Fibroblast of the aortic adventitia (primary cell): ENCODE measurements around the gene EHF. TPM values are rescaled to one million over a fixed set of nuclear protein-coding genes. Genes with fewer than 3 reads are reported as not detected.
"Not testable (repeated sequence)": the region's sequence is repeated elsewhere in the genome, so short reads cannot be mapped to it uniquely, and the experiment has no call there.

Source experiments
- DNase-seq: peaks from one replicate; pipeline ENCODE4 v3.0.0-alpha.2; 2010; ENCODE audit warnings: low read depth
- H3K4me3 ChIP-seq: 2 replicates; pipeline ENCODE4 v1.5.1; 2011; ENCODE audit warnings: low read depth, mild to moderate bottlenecking, control low read depth, low read length, moderate library complexity
- total RNA-seq: library from RNA; depleted of rRNA; stranded (reverse); fragments of >200 nt; gene quantifications from 2 replicates; pipeline ENCODE4 v1.2.3, GENCODE V29; 2012; ENCODE audit warnings: low replicate concordance
- TF ChIP-seq, protein P1 (sequence below): IDR thresholded peaks from 2 replicates; pipeline ENCODE4 v1.5.1; 2011; ENCODE audit warnings: mild to moderate bottlenecking, low read length, control low read depth, inconsistent platforms; ENCODE audit not compliant: insufficient read depth

Gene EHF
- total RNA-seq, 1 donor = 0.18 TPM

GRCh38 chr11:34680206-34680605 is 59.3 kb downstream of the EHF start:
- TF ChIP-seq, protein P1, sequence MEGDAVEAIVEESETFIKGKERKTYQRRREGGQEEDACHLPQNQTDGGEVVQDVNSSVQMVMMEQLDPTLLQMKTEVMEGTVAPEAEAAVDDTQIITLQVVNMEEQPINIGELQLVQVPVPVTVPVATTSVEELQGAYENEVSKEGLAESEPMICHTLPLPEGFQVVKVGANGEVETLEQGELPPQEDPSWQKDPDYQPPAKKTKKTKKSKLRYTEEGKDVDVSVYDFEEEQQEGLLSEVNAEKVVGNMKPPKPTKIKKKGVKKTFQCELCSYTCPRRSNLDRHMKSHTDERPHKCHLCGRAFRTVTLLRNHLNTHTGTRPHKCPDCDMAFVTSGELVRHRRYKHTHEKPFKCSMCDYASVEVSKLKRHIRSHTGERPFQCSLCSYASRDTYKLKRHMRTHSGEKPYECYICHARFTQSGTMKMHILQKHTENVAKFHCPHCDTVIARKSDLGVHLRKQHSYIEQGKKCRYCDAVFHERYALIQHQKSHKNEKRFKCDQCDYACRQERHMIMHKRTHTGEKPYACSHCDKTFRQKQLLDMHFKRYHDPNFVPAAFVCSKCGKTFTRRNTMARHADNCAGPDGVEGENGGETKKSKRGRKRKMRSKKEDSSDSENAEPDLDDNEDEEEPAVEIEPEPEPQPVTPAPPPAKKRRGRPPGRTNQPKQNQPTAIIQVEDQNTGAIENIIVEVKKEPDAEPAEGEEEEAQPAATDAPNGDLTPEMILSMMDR = no peak
- no peak for DNase-seq

GRCh38 chr11:34680918-34681586 is 60.2 kb downstream of the EHF start:
- TF ChIP-seq, protein P1 = no peak
- H3K4me3 ChIP-seq = no peak overlapping the region
- peak; percentile 29 for DNase-seq

More at GRCh38 chr11:34680206-34680605, 59.3 kb downstream of the EHF start:
- H3K4me3 ChIP-seq = no peak overlapping the region

DNA sequence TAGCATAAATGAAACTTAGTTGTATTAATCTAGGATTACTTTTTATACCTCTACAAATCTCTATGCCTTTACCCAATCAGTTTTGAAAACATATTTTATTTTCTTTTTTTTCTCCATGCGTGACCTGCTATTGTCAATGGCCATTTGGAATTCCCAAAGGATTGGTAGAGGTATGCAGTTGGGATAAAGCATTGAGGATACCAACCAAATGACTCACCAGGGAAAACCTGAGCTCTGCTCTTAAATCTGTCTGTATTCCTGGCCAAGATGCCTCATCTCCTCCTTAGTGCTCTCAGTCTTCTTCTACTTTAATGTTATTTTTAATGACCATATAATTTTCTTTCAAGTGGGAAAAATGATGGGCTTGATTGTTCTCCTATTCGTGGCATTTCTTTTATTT is 61.9 kb downstream of the EHF start:
- no peak overlapping the region for H3K4me3 ChIP-seq
- peak; percentile 65 for DNase-seq
- TF ChIP-seq, protein P1 = no peak

DNA sequence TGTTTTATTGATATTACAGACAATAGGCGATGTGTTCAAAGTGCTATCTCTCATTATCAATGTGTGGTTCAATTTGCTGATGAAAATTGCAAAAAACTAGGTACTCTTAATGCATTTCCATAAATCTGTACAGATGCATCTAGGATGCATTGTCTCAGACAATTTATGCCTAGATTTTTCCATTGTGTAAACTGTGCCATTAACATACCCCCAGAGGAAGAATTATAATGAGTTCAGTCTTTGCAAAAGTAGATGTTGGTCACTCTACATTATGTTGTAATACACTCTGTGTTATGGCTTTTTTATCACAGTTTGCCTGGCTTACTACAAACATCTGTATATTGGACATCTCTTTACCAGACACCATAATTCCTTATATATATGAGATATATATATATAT is 62.5 kb downstream of the EHF start:
- TF ChIP-seq, protein P1 = no peak
- DNase-seq = no peak
- H3K4me3 ChIP-seq = no peak overlapping the region

GRCh38 chr11:34685864-34686263 is 65.0 kb downstream of the EHF start:
- TF ChIP-seq, protein P1 = no peak
- H3K4me3 ChIP-seq = no peak overlapping the region
- DNase-seq = no peak

DNA sequence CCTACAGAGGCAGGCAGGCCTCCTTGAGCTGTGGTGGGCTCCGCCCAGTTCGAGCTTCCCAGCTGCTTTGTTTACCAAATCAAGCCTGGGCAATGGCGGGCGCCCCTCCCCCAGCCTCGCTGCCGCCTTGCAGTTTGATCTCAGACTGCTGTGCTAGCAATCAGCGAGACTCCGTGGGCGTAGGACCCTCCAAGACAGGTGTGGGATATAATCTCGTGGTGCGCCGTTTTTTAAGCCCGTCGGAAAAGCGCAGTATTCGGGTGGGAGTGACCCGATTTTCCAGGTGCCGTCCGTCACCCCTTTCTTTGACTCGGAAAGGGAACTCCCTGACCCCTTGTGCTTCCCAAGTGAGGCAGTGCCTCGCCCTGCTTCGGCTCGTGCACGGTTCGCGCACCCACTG is 71.4 kb downstream of the EHF start:
- H3K4me3 ChIP-seq, DNase-seq: not testable (repeated sequence)

GRCh38 chr11:34696862-34697261 is 76.0 kb downstream of the EHF start:
- DNase-seq = no peak
- TF ChIP-seq, protein P1 = no peak
- no peak overlapping the region for H3K4me3 ChIP-seq
